Measurements from ENCODE around the gene HORMAD2.

DNA sequence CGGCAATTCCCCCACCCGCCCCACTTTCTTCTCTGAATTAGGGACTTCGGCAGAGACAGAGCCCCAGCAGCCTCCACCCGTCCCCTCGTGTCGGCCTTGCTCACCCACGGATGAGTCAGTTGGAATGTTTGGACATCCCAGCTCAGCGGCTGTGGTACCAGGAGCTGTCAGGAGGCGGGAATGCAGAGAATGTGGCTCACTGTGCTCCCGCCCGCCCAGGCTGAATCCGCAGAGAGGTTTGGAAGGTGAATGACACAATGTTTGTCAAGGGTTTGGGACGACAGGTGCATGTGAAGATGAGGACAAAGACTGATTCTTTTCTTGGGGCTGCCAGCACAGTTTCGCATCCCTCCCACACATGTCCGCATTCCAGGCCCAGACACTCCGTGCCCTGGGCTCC is 126.7 kb downstream of the HORMAD2 start:
- TF ChIP-seq, protein P1, sequence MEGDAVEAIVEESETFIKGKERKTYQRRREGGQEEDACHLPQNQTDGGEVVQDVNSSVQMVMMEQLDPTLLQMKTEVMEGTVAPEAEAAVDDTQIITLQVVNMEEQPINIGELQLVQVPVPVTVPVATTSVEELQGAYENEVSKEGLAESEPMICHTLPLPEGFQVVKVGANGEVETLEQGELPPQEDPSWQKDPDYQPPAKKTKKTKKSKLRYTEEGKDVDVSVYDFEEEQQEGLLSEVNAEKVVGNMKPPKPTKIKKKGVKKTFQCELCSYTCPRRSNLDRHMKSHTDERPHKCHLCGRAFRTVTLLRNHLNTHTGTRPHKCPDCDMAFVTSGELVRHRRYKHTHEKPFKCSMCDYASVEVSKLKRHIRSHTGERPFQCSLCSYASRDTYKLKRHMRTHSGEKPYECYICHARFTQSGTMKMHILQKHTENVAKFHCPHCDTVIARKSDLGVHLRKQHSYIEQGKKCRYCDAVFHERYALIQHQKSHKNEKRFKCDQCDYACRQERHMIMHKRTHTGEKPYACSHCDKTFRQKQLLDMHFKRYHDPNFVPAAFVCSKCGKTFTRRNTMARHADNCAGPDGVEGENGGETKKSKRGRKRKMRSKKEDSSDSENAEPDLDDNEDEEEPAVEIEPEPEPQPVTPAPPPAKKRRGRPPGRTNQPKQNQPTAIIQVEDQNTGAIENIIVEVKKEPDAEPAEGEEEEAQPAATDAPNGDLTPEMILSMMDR (IDR thresholded peaks at IDR 0.05) = no peak
- no peak for TF ChIP-seq POLR2A (IDR thresholded peaks at IDR 0.05)

Data from thyroid gland (tissue), 4 donors.